ENCODE data around the gene BSND.

The BSND gene

DNA sequence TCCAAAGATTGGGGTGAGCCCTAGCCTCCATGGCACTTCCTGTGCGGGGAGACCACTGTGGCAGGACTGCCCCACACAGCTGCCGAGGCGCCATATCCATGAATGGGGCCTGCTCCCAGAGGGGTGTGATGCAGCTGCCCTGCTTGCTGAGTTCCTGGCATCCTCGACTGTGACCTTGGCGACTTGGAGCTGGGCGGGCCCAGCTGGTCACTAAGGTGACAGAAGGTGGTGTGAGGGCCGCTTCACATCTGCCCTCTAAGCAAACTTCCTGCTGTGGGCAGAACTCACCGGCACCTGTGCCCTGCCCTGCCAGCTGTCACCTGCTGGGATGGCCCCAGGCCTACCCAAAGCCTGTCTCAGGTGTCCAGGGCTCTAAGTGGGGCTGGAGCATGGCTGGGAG is 9.3 kb upstream of the BSND start:
- TF ChIP-seq, protein P1, sequence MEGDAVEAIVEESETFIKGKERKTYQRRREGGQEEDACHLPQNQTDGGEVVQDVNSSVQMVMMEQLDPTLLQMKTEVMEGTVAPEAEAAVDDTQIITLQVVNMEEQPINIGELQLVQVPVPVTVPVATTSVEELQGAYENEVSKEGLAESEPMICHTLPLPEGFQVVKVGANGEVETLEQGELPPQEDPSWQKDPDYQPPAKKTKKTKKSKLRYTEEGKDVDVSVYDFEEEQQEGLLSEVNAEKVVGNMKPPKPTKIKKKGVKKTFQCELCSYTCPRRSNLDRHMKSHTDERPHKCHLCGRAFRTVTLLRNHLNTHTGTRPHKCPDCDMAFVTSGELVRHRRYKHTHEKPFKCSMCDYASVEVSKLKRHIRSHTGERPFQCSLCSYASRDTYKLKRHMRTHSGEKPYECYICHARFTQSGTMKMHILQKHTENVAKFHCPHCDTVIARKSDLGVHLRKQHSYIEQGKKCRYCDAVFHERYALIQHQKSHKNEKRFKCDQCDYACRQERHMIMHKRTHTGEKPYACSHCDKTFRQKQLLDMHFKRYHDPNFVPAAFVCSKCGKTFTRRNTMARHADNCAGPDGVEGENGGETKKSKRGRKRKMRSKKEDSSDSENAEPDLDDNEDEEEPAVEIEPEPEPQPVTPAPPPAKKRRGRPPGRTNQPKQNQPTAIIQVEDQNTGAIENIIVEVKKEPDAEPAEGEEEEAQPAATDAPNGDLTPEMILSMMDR (IDR thresholded peaks at IDR 0.05; ENCODE audit: borderline replicate concordance, control extremely low read depth, extremely low read depth, insufficient read depth, missing control alignments): no peak
- in situ Hi-C loops (cut with MboI; ENCODE audit: low sequenced_read_pairs, unreplicated experiment): no loop called here
- no peak for DNase-seq (ENCODE audit: low spot score)

DNA sequence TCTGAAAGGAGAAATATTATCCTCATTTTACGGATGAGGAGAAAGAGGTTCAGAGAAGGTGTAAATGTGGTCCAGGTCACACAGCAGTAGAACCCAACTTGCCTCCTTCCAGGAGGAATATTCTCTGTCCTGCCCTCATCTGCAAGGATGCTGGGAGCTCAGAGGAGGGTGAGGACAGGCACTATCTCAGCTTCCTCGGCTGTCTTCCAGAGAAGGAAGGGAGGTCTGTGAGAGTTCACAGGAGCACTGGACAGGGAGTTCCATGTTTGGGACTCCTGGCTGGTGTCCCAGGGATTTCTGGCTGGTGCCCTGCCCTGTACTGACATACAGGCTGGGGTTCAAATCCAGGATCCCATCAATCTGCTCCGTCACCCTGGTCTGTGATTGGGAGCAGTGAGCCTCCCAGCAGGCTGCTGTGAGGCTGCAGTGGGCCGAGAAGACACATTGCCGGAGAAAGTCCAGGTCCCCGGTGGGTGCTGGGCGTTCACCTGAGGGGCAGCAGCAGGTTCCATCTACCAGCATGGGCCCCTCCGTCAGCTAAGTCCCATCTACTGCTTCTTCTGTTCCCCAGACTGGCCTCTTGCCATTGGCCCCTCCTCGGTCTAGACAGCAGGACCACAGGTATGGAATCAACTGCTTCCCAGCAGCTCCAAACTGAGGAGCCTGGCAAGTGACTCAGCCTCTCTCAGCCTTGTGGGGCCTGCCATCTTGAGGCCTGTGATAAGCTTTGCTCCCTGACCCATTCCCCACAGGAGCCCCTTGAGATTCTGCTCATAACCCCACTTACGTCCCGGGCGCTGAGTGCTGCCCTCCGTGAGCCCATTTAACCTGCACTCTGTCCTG is 8.5 kb upstream of the BSND start:
- TF ChIP-seq, protein P1 (IDR thresholded peaks at IDR 0.05; ENCODE audit: borderline replicate concordance, control extremely low read depth, extremely low read depth, insufficient read depth, missing control alignments): no peak
- no peak for DNase-seq (ENCODE audit: low spot score)
- in situ Hi-C loops (cut with MboI; ENCODE audit: low sequenced_read_pairs, unreplicated experiment): no loop called here

DNA sequence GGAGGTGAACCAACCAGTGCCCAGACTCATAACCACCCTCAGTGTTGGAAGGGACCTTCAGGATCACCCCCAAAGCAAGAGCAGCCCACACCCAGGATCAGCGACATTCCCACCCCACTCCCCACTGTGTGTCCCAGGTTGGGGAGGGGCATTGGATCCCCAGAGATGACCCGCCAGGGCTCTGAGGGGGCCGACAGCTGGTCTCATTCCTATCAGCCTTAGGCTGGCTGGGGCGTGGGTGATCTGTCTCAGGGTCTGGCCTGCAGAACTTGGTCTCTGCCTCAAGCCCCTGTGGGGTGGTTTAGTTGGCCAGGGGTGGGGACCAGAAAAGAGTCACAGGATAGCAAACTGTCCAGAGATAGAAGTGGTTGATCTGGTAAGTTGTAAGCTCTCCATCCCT is 7.8 kb upstream of the BSND start:
- in situ Hi-C loops (cut with MboI; ENCODE audit: low sequenced_read_pairs, unreplicated experiment): no loop called here
- DNase-seq (ENCODE audit: low spot score): no peak
- TF ChIP-seq, protein P1 (IDR thresholded peaks at IDR 0.05; ENCODE audit: borderline replicate concordance, control extremely low read depth, extremely low read depth, insufficient read depth, missing control alignments): no peak

DNA sequence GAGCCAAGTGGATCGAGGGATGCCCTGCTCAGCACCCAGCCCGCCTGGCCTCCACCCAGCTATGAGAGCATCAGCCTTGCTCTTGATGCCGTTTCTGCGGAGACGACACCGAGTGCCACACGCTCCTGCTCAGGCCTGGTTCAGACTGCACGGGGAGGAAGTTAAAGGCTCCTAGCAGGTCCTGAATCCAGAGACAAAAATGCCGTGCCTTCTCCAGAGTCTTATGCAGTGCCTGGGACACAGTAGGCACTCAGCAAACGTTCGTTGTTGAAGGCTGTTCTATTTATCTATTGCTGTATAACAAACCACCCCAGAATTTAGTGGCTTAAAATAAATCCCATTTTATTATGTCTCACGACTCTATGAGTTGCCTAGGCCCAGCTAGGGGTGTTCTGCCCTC is 6.8 kb upstream of the BSND start:
- TF ChIP-seq, protein P1 (IDR thresholded peaks at IDR 0.05; ENCODE audit: borderline replicate concordance, control extremely low read depth, extremely low read depth, insufficient read depth, missing control alignments): no peak

DNA sequence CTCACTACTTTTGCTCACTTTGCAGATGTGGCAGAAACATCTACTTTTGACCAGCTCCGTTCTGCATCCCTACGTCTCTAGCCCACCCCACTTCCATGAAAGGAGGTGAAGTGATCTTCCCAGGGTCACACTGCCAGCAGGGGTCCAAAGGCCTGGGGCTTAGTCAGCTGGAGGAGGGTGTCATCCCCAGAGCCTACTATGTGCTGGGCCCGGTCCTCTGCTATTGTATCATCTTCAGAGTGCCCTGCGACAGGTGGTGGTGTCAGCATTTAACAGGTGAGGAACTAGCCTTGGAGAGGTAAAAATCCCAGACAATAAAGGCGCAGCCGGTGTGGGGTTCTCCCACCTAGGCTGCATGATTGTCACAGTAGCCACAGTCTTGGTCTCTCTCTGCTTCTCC is 5.6 kb upstream of the BSND start:
- DNase-seq (ENCODE audit: low spot score): no peak
- in situ Hi-C loops (cut with MboI; ENCODE audit: low sequenced_read_pairs, unreplicated experiment): no loop called here
- TF ChIP-seq, protein P1 (IDR thresholded peaks at IDR 0.05; ENCODE audit: borderline replicate concordance, control extremely low read depth, extremely low read depth, insufficient read depth, missing control alignments): no peak

More for the DNA sequence above, 6.8 kb upstream of the BSND start:
- DNase-seq (ENCODE audit: low spot score): no peak
- in situ Hi-C loops (cut with MboI; ENCODE audit: low sequenced_read_pairs, unreplicated experiment): no loop called here

DNA sequence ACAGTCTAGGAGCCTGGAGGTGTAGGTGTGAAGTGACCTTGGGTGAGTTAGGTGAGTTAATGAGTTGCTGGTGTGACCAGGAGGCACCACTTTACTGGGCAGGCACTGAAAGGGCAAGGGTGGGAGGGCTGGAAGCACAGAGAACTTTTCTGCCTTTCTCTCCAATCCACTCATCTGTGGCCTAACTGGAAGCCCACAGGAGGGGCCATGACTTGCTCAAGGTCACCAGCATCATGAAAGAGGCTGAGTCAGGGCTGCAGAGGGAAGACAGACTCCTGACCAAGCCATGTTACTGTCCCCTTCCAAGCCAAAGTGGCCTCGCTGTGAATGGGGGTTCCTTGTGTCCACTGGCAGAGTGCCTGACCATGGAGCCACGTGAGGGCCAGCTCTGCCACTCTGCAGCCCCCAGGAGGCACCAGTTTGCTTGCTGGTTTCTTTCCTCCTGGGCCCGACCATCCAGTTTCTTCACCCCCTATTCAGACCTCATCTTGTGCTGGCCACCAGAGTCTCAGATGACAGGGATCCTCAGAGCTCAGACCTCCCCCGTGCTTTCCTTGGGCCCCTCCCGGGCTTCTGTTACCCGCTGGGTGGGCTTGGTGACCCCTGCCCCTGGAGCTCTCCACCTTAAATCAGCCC is 4.3 kb upstream of the BSND start:
- no peak for DNase-seq (ENCODE audit: low spot score)
- TF ChIP-seq, protein P1 (IDR thresholded peaks at IDR 0.05; ENCODE audit: borderline replicate concordance, control extremely low read depth, extremely low read depth, insufficient read depth, missing control alignments): no peak
- in situ Hi-C loops (cut with MboI; ENCODE audit: low sequenced_read_pairs, unreplicated experiment): no loop called here
